HUES64 (cell line): Measurements from ENCODE around the gene KBTBD3. TPM values are rescaled to one million over a fixed set of nuclear protein-coding genes. Genes with fewer than 3 reads are reported as not detected.
A peak's percentile ranks its signal among the peaks of the same experiment; 100 is the strongest.

Experiments
- H3K27ac ChIP-seq: 2 replicates; pipeline ENCODE4 v1.7.0; 2013; ENCODE audit warnings: low read depth, low read length, inconsistent platforms
- H3K27me3 ChIP-seq: 2 replicates; pipeline ENCODE4 v1.6.1; 2013; ENCODE audit warnings: mild to moderate bottlenecking, low read length; ENCODE audit not compliant: insufficient read depth
- H3K36me3 ChIP-seq: 2 replicates; pipeline ENCODE4 v1.6.1; 2013; ENCODE audit warnings: mild to moderate bottlenecking, low read length; ENCODE audit not compliant: insufficient read depth
- H3K4me1 ChIP-seq: 2 replicates; pipeline ENCODE4 v1.6.1; 2013; ENCODE audit warnings: mild to moderate bottlenecking, low read length, moderate library complexity; ENCODE audit not compliant: insufficient read depth
- H3K4me3 ChIP-seq: 2 replicates; pipeline ENCODE4 v1.5.1; 2013; ENCODE audit warnings: mild to moderate bottlenecking, low read length, moderate library complexity
- H3K9ac ChIP-seq: 2 replicates; pipeline ENCODE4 v1.6.1; 2013; ENCODE audit warnings: mild to moderate bottlenecking, low read depth, low read length
- H3K9me3 ChIP-seq: 2 replicates; pipeline ENCODE4 v1.6.1; 2013; ENCODE audit warnings: low read depth, low read length; ENCODE audit not compliant: insufficient read depth
- WGBS: fragments of 150-250, 120-280 bp; methylation state at CpG from one replicate; pipeline ENCODE4 v1.1.7; 2013; ENCODE audit warnings: missing lambda C conversion rate; 5-methylcytosine and 5-hydroxymethylcytosine counted together
- polyA plus RNA-seq, 2 experiments: library from polyadenylated mRNA; stranded (reverse); fragments of 50-300 nt; gene quantifications; one replicate each; pipeline ENCODE4 v1.2.3, GENCODE V29; 2013

KBTBD3 gene
- polyA plus RNA-seq (2013, experiment 1 of 2): 3.7 TPM
- 5.0 TPM for polyA plus RNA-seq (2013, experiment 2 of 2)

- no peaks in the 10 kb centered on the region for H3K9me3 ChIP-seq
- H3K36me3 ChIP-seq: peaks cover 25% of the 10 kb centered on the region
- H3K9ac ChIP-seq: peak within 1 kb of the TSS; percentile 99
- under 1% methylated on average over 37 of the region's 37 CpGs for WGBS
- H3K4me1 ChIP-seq: peaks cover 14% of the 10 kb centered on the region; the same call in 1 of the 2 replicates
- H3K4me3 ChIP-seq: peak within 1 kb of the TSS; percentile 100
- no peaks in the 10 kb centered on the region for H3K27me3 ChIP-seq
- peak within 1 kb of the TSS; percentile 96 for H3K27ac ChIP-seq
Observed at GRCh38 chr11:106076919-106077608, at the start of gene KBTBD3. KBTBD3 (minus strand) TSS chr11:106077347; CDS start chr11:106059097, 18,250 bp downstream.

- Histone ChIP-seq H3K4me3 (no peak overlapping the region), H3K27me3 (no peaks in the 10 kb centered on the region), H3K4me1 (no peaks in the 10 kb centered on the region), H3K9me3 (no peaks in the 10 kb centered on the region), H3K27ac (no peak overlapping the region), H3K36me3 (no peaks in the 10 kb centered on the region), H3K9ac (no peak overlapping the region)
- WGBS: 85% methylated on average over 4 of the region's 6 CpGs
Observed at GRCh38 chr11:106121570-106122320, 44.6 kb upstream of the KBTBD3 start.

- WGBS: 95% methylated on average over 6 of the region's 6 CpGs
- Histone ChIP-seq H3K4me1 (0 out of 2 replicates have a peak, but pooled peaks cover 5% of the 10 kb centered on the region), H3K4me3 (no peak overlapping the region), H3K9me3 (no peaks in the 10 kb centered on the region), H3K36me3 (no peaks in the 10 kb centered on the region), H3K27ac (no peak overlapping the region), H3K9ac (no peak overlapping the region), H3K27me3 (no peaks in the 10 kb centered on the region)
Observed at GRCh38 chr11:106105986-106106385, 28.8 kb upstream of the KBTBD3 start.

- Histone ChIP-seq H3K27me3 (no peaks in the 10 kb centered on the region), H3K9me3 (no peaks in the 10 kb centered on the region), H3K27ac (no peak overlapping the region), H3K4me3 (no peak overlapping the region), H3K9ac (no peak overlapping the region), H3K4me1 (0 out of 2 replicates have a peak, but pooled peaks cover 6% of the 10 kb centered on the region), H3K36me3 (peaks cover 21% of the 10 kb centered on the region)
- WGBS: 88% methylated on average over 1 of the region's 1 CpG
Observed at GRCh38 chr11:106101819-106102218, 24.7 kb upstream of the KBTBD3 start.

GRCh38 chr11:106101370-106101769, 24.2 kb upstream of the KBTBD3 start:
- H3K36me3 ChIP-seq: peaks cover 26% of the 10 kb centered on the region
- 84% methylated on average over 3 of the region's 3 CpGs for WGBS

GRCh38 chr11:106098893-106099553, 21.9 kb upstream of the KBTBD3 start:
- Histone ChIP-seq H3K9ac (no peak overlapping the region), H3K27ac (no peak overlapping the region), H3K36me3 (peaks cover 49% of the 10 kb centered on the region), H3K4me3 (no peak overlapping the region), H3K27me3 (no peaks in the 10 kb centered on the region), H3K9me3 (no peaks in the 10 kb centered on the region), H3K4me1 (0 out of 2 replicates have a peak, but pooled peaks cover 6% of the 10 kb centered on the region)
- WGBS: 100% methylated on average over 1 of the region's 1 CpG

More at GRCh38 chr11:106101370-106101769, 24.2 kb upstream of the KBTBD3 start:
- no peak overlapping the region for H3K9ac ChIP-seq
- H3K4me1 ChIP-seq: 0 out of 2 replicates have a peak, but pooled peaks cover 6% of the 10 kb centered on the region
- no peaks in the 10 kb centered on the region for H3K9me3 ChIP-seq
- no peak overlapping the region for H3K4me3 ChIP-seq
- H3K27me3 ChIP-seq: no peaks in the 10 kb centered on the region
- no peak overlapping the region for H3K27ac ChIP-seq

- H3K27ac ChIP-seq: no peak overlapping the region
- H3K36me3 ChIP-seq: peaks cover 86% of the 10 kb centered on the region
- H3K4me3 ChIP-seq: no peak overlapping the region
- WGBS: no CpG with 5 or more reads among the region's 1 CpG
- H3K9me3 ChIP-seq: no peaks in the 10 kb centered on the region
- no peaks in the 10 kb centered on the region for H3K4me1 ChIP-seq
- no peak overlapping the region for H3K9ac ChIP-seq
- H3K27me3 ChIP-seq: no peaks in the 10 kb centered on the region
Observed at GRCh38 chr11:106092446-106092845, 15.3 kb upstream of the KBTBD3 start.

- no peaks in the 10 kb centered on the region for H3K9me3 ChIP-seq
- H3K36me3 ChIP-seq: peaks cover 82% of the 10 kb centered on the region
- H3K9ac ChIP-seq: no peak overlapping the region
- WGBS: 92% methylated on average over 3 of the region's 3 CpGs
- no peaks in the 10 kb centered on the region for H3K27me3 ChIP-seq
- no peak overlapping the region for H3K27ac ChIP-seq
- H3K4me1 ChIP-seq: no peaks in the 10 kb centered on the region
- H3K4me3 ChIP-seq: no peak overlapping the region
Observed at GRCh38 chr11:106091480-106092123, 14.5 kb upstream of the KBTBD3 start.

- Histone ChIP-seq H3K36me3 (peaks cover 79% of the 10 kb centered on the region), H3K4me1 (no peaks in the 10 kb centered on the region; the same call in 1 of the 2 replicates), H3K27me3 (no peaks in the 10 kb centered on the region), H3K9me3 (no peaks in the 10 kb centered on the region), H3K9ac (no peak overlapping the region), H3K4me3 (no peak overlapping the region), H3K27ac (no peak overlapping the region)
- 92% methylated on average over 2 of the region's 4 CpGs for WGBS
Observed at GRCh38 chr11:106088896-106089295, 11.7 kb upstream of the KBTBD3 start.

- Histone ChIP-seq H3K36me3 (peaks cover 79% of the 10 kb centered on the region), H3K9me3 (no peaks in the 10 kb centered on the region), H3K9ac (no peak overlapping the region), H3K4me3 (no peak overlapping the region), H3K4me1 (no peaks in the 10 kb centered on the region; the same call in 1 of the 2 replicates), H3K27me3 (no peaks in the 10 kb centered on the region), H3K27ac (no peak overlapping the region)
- 70% methylated on average over 9 of the region's 9 CpGs for WGBS
Observed at GRCh38 chr11:106087815-106088435, 10.8 kb upstream of the KBTBD3 start.
